ENCODE measurements around the gene PDZD7.
"Not testable (repeated sequence)": the region's sequence is repeated elsewhere in the genome, so short reads cannot be mapped to it uniquely, and the experiment has no call there.

The PDZD7 gene

GRCh38 chr10:100982916-100983830 lies 47.8 kb downstream of the PDZD7 start:
- no peak for DNase-seq (ENCODE audit: low spot score)

DNA sequence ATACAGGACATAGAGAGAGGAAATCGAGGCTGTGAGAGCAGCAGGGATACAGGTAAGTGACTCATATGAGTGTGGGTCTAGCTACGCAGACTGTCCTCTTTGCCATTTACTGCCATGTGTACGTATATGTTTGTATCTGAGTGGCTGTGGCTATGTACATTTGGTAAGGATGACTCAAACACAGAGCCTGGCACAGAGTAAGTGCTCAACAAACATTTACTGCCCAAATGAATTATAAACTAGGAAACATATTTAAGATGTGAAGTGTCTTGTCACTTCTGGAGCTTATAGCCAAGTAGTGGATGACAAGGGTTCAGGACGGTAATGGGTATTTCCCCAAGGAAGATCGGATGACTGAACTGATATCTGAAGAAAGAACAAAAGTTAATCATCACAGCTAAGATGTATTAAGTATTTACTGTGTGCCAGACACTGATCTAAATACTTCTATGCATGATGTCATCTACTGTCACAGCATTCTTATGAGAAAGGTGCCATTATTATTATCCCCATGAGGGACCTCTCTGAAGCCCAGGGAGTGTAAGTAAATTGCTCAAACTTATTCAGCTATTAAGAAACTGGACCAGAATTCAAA lies 49.7 kb downstream of the PDZD7 start:
- DNase-seq (ENCODE audit: low spot score), result no peak

DNA sequence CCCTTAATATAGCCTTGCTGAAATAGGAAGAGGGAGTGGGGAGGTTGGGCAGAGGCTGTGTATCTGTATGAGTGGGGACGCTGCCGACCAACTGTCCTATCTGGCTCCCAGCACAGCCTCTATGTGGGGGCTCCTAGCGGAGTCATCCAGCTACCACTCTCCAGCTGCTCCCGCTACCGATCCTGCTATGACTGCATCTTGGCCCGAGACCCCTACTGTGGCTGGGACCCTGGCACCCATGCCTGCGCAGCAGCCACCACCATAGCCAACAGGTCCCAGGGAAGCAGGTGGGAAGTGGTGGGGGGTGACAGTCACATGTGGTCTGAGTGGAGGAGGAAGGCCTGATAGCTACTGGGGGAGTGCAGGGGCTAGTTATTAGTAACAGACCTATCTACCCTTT lies 50.2 kb downstream of the PDZD7 start:
- DNase-seq (ENCODE audit: low spot score), result no peak

- no peak for DNase-seq (ENCODE audit: low spot score)
Observed at GRCh38 chr10:100980311-100980710, 50.6 kb downstream of the PDZD7 start.

- DNase-seq (ENCODE audit: low spot score), result no peak
Observed at GRCh38 chr10:100979791-100980272, 51.1 kb downstream of the PDZD7 start.

GRCh38 chr10:100978901-100979195 lies 52.1 kb downstream of the PDZD7 start:
- no peak for DNase-seq (ENCODE audit: low spot score)

DNA sequence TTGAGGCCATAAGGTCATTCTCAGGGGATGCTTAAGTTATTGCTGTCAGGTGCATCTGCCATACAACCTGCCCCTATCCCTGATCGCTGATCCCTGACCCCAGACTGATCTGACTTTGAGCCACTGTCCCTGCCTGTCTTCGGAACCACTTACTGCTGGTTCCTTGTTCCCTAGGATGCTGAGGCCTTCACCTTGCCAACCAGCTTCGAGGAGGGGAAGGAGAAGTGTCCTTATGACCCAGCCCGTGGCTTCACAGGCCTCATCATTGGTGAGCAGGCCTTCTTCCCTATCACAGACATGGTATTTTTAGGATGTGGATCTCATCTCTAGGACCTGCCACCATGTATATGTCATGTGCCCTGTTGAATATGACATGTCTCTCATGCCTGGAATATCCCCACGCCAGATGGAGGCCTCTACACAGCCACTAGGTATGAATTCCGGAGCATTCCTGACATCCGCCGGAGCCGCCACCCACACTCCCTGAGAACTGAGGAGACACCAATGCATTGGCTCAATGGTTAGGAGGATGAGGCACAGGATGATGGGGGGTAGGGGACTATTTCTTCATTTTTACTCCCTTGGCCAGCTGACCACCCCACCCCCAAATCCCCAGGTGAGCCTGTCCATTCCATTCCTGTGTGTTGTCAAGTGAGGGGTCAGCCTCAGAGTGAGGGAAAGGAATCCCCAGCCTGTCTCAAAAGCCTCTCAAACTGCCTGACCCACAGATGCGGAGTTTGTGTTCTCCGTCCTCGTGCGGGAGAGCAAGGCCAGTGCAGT lies 52.6 kb downstream of the PDZD7 start:
- no peak for DNase-seq (ENCODE audit: low spot score)

- no peak for DNase-seq (ENCODE audit: low spot score)
Observed at GRCh38 chr10:100977436-100977835, 53.5 kb downstream of the PDZD7 start.

DNA sequence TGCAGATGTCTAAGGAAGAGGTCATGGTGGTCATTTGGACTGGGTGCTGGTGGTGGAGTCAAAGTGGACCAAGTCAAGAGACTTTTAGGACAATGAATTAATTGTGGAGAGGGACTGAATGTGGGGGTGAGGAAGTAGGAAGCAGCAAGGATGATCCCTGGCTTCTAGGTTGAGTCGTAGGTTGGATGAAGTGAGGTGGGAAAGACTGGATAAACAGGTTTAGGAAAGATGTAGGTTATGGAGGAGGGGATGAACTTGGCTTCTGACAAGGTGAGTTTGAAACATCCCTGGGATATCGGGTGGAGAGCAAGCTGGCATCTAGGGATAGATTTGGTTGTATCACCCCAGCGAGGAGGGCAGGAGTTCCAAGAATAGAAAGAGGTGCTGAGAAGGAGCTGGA lies 54.0 kb downstream of the PDZD7 start:
- DNase-seq (ENCODE audit: low spot score), result no peak

DNA sequence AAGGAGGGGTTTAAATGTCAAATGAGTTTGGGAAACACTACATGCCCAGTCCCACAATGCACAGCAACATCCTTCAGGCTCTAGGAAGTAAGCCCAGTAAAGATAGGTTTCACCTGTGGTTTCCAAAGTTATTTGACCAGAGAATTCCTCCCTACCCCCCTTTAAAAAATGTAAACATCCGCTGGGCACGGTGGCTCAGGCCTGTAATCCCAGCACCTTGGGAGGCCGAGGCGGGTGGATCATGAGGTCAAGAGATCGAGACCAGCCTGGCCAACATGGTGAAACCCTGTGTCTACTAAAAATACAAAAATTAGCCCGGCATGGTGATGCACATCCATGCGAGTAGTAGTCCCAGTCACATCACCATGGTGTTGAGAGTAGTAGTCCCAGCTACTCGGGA lies 55.5 kb downstream of the PDZD7 start:
- DNase-seq (ENCODE audit: low spot score), result not testable (repeated sequence)

DNA sequence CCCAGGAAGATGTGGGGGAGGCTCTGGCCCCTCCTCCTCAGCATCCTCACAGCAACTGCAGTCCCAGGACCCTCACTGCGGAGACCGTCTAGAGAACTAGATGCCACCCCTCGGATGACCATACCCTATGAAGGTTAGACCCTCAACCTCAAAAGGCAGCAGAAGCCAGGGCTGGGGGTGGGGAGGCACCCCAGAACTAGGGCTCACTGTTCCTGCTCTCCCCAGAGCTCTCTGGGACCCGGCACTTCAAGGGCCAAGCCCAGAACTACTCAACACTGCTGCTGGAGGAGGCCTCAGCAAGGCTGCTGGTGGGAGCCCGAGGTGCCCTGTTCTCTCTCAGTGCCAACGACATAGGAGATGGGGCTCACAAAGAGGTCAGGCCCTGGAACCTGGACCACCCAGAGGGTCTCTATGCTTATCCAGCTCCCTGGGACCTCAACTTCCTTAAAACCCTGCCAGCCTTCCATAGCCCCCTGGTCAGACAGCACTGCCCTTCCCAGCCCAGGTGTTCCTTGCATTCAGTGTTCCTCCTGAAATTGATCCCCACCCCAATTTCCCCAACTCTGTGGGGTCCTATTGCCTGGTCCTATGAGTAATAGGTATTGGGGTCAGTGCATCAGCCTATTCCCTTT lies 57.9 kb downstream of the PDZD7 start:
- DNase-seq (ENCODE audit: low spot score), result no peak

GRCh38 chr10:100972115-100972903 lies 58.6 kb downstream of the PDZD7 start:
- DNase-seq (ENCODE audit: low spot score), result no peak

GRCh38 chr10:100970914-100971811 lies 59.8 kb downstream of the PDZD7 start:
- DNase-seq (ENCODE audit: low spot score), result peak; percentile 87

DNA sequence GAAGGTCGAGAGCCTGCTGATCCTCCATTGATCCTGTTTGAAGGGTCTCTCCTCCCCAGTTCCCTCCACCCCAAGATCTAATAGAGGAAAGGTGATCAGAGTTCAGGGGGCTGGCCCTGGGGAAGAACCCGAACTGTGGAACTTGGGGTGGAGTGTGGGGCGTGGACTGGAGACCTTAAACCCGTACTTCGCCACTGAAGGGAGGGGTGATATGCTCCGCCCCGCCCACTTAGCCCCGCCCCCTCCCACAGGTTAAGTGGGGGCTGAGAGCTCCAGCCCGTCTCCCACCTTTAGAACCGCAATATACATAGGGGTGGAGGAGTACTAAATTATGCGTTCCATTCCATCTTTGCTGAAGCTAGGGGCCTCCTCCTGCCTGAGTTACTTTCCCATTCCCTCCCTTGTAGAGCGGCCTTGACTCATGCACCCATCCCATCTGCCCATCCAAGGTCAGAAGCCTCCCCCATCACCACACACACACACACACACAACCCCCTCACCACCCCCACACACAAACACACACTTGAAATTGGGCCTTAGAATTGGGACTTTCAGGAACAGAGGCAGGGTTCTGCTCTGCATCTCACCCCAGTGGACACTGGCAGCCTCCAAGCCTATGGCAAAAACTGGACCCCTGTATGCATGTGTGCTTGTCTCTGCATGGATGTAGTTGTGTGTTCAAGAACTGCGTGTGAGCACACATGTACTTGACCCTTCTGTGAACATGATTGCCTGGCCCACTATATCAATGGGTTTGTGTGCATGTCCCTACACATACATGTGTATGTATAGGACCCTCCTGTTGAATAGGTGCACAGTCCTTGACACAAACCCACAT lies 60.6 kb downstream of the PDZD7 start:
- peak; percentile 46 for DNase-seq (ENCODE audit: low spot score)

- DNase-seq (ENCODE audit: low spot score), result peak; percentile 69
Observed at GRCh38 chr10:100969187-100970075, 61.5 kb downstream of the PDZD7 start, which contains the start of gene SEMA4G. Gene SEMA4G, plus strand, starts transcription at chr10:100969504. Its CDS starts 3,409 bp downstream, at chr10:100972913.

DNA sequence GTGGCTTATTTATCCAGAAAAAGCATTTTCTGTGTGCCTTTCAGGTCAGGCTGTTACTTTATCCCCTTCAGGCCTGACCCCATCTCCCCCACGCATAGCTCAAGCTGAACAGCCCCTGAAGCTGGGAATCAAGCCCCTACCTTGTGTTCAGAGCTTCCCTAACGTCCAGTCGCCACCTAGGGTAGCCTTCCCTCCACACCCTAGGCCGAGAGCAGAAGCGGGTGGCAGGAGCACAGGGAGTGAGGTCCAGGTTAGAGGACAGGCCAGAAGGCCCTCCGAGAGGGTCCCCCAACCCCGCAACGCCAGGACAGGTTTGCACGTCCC lies 62.1 kb downstream of the PDZD7 start:
- DNase-seq (ENCODE audit: low spot score), result no peak

DNA sequence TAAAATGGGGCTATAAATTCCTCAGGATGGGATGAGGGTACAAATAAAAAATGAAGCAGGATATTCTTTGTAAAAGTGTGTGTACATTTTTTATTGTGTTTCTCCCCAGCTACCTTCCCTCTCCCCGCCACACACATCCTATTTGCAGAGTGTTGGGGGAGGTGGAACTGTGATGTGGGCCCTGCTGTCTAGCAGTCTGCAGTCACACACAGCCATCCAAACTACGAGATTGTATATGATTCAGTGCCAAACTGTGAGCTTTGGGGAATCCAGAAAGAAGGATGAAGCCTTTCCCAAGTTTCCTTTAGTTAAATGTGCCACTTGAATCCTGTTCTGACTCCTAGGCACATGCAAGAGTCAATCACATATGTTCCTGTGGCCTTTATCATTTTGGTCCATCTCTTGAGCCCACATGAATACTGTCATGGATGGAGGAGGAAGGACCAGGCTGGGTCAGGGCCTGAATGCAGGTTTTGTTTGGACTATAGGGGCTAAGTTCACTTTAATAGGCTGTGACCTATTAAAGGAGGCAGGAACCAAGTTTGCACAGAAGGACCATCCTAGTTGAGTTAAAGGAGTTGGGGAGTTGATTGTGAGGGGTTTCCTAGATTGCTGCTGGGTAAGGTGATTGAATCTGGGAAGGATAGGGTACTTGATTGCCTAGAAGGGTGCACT lies 62.7 kb downstream of the PDZD7 start:
- DNase-seq (ENCODE audit: low spot score), result no peak

DNA sequence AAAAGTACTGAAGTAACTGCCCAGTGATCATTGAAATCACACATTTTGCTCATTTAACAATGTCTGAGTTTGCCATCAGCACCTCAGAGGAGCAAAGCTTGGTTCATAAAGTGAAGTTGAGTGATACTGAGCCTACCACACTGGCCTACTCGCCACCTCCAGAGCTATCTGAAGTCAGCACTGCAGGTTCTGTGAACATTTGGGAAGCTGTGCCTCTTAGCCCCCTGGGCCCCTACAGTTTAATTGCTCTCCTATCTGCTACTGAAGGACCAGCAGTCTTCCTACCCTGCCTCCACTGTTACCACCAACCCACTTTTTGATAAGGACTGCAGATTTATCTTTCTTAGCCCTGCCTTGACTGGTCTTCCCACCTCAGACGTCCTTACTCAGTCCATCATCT lies 63.6 kb downstream of the PDZD7 start:
- DNase-seq (ENCODE audit: low spot score), result no peak

Data from HuH-7.5 (cell line).